GM19372 (cell line): Measurements from ENCODE around the gene IFT80.

Experiments
- ATAC-seq: cut with Tn5 transposase; IDR thresholded peaks from one replicate; pipeline ENCODE4 v1.9.1; 2021; ENCODE audit warnings: mild to moderate bottlenecking, low read depth, moderate library complexity; ENCODE audit not compliant: unreplicated experiment

Gene IFT80

GRCh38 chr3:160218136-160218535 lies 180.9 kb downstream of the IFT80 start:
- ATAC-seq: no peak

GRCh38 chr3:160217675-160218074 lies 181.3 kb downstream of the IFT80 start:
- ATAC-seq: no peak

- no peak for ATAC-seq
Measured at GRCh38 chr3:160213191-160213590, 185.8 kb downstream of the IFT80 start.

DNA sequence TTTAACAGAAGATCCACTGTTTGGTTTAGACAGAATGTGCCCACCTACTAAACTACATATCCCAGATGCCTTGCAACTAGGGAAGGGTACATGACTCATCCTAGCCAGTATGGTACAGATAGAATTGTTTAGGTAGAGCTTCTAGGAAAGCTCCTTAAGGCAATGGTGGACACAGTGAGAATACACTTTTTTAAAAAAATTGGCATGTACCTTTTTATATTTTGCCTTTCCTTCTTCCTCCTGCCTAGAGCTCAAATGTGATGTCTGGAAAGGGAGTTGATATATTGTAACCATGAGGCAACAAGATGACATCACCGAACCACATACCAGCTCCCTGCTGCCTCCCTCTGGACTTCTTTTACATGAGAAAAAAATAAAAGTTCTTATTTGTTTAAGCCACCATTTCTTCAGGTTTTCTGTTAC lies 188.2 kb downstream of the IFT80 start:
- no peak for ATAC-seq

DNA sequence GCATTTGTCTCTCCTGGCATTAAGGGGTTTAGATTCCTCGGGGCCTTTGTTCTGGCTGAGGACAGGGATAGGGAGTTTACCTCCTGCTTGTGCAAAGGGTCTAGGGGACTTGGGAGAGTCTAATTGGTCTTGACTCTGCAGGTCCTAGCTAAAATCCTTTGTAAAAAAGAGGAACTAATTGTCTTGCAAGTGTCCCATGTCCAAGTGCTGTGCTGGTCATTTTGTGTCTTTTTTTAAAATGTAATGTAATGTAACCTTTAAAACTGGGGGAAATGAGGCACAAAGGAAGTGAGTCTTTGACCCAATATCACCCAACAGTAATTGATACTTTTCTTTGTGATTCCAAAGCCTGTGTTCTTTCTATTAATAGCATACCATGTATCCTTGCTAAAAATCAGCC lies 188.7 kb downstream of the IFT80 start:
- no peak for ATAC-seq
